CD1c-positive myeloid dendritic cell (primary cell): ENCODE results near the gene JARID2.

Source experiments
- DNase-seq: peaks from one replicate; pipeline ENCODE4 v3.0.0-alpha.2; 2016; ENCODE audit errors: extremely low spot score

The JARID2 gene

DNA sequence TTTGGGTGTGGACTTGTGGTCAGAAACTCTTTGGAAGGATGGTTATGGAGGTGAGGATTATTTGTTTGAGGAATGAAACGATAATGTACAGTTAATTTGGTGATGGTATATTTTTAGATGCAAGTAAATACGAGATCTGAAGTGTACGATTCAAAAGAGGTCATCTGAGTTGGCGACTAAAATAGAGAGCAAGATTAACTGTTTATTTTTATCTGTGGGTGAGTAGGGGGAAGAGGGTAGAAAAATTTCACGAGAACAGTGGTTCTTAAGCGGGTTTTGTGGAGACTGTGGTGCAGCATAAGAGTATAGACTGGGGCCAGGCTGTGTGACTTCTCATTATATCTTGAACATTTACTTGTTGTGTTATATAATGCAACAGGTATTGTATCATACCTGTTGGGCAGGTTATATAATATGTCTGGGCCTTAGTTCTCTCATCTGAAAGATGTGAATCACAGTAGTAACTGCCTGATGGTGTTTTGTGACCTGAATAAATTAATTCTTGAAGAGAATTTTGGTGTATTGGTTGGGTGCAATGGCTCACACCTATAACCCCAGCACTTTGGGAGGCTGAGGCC is 171.2 kb downstream of the JARID2 start:
- DNase-seq, result no peak

DNA sequence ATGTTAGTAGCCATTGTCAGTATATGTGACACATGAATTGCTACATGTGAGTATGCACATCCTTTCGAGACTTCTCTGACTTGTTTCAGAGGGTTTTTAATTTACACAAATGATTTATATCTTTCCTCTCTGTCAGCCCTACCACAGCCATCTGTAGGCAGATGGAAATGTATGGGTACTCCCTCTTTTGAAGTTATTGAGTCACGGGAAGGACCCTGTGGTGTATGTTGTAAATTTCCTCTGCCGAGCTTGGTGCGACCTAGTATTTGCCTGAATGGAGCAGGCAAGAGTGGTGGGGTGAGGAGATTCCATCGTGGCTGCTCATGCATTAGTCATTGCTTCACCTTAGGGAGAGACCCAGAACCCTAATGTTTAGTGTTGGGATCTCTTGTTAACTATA is 171.9 kb downstream of the JARID2 start:
- DNase-seq, result no peak

DNA sequence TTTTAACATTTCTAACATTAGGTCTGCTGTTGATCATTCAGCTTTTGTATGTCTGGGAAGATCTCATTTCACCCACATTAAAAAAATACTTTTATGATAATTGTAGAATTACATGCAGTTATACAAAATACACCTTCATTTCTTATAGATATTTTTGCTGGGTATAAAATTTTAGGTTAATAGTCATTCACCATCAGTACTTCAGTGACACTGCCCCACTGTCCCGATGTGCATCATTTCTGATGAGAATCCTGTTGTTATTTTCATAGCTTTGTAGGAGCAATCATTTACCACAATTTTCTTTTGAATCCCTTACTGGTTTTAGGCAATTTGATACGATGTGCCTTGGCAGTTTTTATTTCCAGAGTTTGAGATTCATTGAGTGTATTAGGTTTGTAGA is 173.6 kb downstream of the JARID2 start:
- DNase-seq, result no peak

DNA sequence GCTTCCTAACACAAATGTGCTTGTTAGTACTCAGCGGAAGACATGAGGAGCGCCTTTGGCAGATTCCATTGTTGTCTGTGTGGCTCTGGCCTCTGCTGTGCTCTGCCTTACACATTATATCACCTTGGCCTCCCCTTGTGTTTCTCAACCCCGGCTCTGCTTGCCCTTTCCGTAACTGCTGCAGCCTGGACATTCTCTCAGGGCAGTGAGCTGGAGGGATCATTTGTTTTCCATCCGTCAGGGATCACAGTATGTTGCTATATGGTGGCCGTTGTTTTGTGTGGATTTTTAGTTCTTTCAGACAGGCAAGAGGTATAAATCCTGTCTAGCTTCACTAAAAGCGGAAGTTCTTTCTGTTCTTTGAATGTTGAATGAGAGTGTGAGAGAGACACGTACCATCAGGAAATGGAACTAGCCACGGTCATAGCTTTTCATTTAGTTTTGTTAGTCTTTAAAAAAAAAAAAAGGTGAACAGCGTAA is 175.1 kb downstream of the JARID2 start:
- peak; percentile 70 for DNase-seq

DNA sequence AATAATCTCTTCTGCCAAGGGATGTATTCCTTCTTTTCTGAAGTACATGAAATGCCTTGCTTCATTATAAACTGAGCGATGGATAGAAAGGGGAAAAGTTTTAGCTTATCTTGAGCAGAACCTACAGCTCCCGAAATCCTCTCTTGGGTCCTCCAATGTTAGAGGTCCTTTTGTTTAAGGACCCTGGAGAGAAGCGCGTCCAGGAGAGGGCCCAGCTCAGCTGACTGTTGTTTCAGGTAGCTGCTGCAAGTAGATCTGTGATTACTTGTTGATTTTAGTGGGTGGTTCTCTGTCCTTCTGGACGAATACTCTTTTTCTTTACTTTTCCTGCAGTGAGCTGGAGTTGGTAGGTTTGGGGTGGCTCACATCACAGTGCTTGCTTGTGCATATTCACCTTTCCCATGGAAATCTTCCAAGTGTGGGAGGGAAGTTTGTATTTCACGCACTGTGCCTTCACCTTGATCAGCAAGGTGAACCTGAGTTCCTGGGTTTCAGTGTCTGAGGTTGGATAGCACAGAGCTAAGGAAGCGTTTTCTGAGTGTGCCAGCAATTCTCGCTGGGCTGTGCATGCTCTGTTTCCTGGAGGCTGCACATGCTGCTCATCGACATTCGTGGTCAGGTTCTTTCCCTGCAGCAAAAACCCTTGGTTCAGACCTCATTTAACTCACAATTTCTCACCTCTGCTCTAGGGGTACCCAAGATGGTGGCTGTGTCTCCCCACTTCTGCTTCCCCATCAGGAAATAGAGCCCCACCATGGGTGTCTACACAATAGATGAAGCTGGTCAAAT is 176.3 kb downstream of the JARID2 start:
- no peak for DNase-seq

DNA sequence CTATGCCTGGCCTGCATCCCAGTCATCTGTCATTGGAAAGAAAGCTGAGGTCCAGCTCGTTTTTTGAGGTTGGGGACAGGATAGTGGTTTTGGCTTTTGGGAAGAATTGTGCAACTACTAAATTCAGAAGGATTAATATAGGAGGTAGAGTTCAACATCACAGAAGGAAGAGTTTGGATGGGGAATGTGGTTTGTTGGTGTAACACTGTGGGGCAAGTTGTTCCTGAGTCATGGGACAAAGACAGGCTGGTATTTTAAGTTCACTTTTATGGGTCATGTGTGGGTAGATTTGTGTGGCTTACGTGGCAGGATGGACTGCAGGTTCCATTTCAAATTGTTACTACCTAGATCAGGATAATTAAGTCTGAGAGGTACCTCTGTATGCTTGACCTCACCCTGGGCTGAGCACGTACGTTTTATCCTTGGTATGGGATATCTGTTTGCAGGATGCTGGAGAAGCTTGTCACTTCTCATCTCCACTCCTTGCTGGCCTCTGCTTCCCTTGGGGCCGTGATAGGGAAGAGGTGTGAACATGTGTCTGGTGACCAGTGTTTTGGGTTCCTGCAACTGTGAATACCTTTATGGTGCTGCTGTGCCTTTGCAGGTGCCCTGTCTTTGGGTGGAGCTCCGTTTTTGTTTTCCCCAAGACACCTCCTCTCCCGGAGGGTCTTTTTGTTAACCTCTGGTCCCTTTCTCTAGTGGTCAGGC is 177.6 kb downstream of the JARID2 start:
- DNase-seq, result no peak

DNA sequence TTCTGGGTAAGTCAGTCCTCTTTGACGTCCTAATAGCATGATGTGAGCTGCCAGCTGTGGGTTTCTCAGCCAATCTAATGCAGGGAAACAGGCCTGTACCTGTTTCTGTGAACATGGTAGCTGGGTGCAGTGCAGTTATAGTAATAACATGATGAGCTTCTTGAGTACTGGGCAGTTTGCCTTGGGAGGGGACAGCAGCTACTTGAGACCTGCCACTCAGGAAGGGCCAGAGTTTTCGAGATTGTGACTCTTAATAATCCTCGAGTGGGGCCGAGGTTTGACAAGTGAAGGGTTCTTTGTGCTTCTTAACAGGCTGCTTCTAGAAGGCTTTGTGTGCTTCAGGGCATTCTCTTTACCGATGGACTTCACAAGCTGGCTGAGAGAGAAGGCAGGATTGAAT is 180.1 kb downstream of the JARID2 start:
- DNase-seq, result no peak

DNA sequence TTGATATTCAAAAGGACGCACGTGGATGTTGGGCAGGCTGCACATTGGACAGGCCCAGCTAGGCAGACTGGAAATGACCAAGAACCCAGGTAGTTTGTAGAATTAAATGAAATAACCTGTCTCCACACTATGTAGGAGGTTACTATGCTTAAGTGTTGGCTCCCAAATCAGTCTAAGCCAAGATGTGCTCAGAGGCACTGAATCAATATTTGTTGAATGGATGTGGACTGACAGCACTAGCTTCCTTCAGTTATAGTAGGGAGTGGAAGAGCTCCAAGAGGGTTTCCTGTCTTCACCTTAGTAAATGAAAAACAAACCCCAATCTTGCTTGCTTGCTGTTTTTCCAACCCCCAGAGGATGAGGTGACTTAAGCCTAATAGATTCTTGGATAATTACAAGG is 180.5 kb downstream of the JARID2 start:
- DNase-seq, result no peak

DNA sequence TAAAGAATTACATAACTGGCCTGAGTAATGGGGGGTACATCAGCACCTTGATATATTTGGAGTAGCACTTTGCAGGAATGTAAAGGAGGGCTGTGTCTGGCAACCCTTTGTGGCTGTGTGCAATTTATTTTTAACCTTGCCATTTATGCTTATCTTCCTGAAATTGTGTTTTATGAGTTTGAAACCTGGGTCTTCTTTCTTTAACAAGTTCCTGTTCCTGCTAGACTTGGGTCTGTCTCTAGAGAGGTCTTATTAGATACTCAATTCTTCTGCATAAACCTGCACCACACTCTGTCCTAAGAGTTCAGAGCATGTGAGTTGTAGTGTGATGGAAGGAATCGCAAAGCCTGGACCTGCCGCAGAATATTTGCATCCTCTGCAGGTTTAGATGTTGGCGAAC is 181.0 kb downstream of the JARID2 start:
- DNase-seq, result peak; percentile 51

DNA sequence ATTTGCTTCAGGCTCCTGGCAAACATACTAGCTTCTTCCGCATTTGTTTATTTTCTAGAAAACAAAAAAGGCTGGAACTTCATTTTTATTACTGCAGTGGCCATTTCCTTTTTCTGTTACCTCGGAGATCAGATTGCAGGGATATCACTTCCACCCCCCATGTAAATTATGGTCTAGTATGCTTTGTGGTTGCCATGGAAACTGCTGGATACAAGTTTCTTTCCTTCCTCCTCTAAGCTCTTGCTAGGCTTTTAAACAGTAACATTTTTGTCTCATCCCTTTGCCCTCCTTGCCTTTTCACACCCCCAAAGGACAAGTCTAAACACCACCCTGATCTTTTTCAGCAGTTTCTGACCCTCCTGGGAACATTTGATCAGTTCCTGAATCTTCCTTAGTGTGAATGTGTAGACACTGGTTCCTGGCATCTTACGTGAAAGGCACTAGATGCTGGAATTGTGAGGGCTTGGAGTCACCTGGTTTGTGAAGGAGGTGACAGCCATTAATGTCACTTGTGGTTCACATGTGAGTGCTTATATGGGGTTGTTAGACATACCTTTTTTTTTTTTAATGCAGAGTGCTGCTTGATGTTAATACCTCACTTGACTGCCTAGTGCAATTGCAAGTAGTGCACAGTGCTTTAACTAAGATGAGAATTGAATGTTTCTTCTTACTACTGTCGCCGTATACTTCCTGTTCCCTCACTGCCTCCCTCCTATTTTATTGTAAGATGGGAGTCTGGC is 181.6 kb downstream of the JARID2 start:
- DNase-seq, result peak; percentile 93

DNA sequence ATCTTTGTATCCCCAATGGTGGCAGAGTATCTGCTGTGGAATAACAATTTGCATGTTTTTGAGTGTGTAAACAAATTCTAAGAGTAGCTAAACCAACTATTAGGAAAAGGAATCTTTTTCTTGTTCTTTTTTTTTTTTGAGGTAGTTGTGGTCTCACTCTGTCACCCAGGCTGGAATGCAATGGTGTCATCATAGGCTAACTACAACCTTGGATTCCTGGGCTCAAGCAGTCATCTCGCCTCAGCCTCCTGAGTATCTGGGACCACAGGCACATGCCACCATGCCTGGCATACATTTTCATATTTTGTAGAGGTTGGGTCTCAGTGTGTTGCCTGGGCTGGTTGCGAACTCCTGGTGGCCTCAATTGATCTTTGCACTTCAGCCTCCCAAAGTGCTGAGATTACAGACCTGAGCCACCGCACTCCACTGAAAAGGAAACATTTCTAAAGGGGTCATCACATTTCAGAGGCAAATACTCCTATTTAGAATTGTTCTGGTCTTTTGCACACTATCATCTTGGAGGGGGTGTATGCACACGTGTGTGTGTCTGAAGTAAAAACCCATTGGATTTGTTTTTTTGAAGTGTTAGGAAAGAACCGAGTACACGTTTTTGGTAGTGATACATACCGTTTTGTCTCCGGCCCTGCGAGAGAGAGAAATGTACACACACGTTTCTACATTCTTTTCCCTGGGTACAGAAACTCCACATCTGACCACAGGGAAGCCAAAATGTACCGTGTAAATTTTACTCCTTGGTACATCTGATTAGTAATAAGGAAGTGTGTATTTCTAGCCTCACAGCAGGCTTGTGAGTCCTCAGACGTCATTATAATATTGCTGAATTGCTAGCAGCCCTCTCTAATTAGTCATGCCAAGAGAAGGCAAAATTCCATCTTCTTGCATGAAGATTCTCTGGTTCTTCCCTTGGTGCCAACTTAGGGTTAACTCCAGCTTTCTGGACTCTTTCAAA is 183.6 kb downstream of the JARID2 start:
- peak; percentile 82 for DNase-seq

DNA sequence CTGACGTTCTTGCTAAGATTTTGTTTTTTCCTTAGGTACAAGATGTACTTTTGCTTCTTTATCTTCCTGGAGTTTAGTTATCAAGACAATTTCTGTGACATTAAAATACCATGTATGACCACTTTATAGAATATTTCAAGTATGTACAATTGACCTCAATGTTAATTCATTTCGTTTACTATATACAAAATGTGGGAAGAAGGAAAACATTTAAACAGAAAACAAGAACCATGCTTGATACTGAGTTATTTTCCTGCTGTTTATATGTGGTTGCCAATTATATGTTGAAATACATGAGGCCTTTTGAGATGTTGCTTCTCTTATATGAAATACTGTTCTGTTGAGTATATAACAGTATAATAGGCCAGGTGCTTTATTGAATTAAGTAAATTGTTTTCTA is 184.3 kb downstream of the JARID2 start:
- DNase-seq, result no peak

DNA sequence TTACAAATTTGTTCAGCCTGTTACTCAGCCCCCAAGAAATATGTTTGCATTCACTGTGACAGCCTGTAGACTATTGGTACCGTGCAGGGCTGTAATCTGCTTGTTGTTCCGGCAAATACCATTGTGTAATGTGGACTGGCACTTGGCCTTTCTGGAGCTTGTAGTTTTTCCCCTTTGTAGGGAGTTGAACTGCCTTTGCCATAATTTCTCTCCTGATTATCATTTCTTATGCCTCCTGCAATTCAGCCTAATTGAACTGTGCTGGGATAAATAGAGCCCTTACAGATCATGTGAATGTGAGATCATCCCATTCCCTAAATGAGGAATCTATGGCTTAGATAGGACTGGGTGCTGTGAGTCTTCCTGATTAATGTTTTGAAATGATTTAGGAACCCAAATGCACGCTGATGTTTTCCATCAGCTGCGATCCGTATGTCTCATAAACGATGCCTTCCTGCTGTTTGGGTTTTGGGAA is 185.1 kb downstream of the JARID2 start:
- DNase-seq, result no peak

DNA sequence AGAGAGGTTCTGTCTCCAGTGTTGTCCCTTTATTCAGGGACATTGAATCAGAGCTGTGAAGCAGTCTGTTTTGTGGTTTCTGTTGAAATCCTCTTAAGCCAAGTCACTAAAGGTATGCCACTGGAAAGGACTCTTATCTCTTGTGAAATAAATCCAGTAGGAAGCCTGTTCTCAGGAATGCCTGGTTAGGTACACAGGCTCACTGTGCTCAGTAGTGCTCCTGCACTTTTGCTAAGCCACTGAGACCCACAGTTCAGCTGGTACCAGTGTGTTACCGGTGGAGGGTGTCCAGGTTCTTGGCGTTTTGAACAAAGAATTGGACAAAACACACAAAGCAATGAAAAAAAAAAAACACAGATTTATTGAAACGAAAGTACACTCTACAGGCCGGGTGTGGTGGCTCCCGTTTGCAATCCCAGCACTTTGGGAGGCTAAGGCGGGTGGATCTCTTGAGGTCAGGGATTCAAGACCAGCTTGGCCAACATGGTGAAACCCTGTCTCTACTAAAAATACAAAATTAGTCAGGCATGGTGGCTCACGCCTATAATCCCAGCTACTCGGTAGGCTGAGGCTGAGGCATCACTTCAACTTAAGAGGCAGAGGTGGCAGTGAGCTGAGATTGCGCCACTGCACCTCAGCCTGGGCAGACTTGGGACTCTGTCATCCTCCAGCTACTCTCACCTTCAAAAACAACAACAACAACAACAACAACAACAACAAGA is 186.1 kb downstream of the JARID2 start:
- DNase-seq, result no peak

DNA sequence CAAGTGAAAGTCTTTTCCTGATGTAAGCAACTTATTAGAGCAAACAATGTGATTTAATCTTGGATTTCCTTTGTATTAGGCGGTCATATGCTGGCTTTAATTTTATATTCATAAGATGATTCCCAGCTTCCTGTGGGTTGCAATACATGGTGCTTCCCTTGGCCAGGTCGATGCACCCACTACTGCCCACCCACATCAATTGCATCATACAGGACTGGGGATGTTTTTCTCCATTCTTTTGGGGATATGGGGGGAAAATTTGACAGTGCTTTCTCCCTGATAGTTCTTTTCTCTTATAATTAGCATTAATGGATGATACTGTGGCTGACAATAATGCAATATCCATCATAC is 187.6 kb downstream of the JARID2 start:
- no peak for DNase-seq

DNA sequence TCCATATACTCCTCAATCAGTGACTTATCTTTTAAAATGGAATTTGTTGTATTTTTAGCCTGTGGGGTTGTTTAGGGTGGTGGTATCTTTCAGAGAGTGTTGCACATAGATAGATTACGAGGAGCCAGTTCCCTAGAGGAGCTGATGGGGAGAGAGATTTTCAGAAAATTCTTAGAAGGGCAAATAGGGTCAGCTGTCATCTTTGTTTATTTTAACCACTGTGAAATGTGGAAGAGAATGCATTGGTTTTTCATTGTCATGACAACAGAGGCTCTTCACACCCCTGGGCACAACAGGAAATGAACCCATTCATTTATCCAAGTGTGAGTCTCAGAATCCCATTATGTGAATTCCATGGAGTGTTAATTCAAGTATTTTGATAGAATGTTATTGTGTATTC is 188.4 kb downstream of the JARID2 start:
- DNase-seq, result no peak

DNA sequence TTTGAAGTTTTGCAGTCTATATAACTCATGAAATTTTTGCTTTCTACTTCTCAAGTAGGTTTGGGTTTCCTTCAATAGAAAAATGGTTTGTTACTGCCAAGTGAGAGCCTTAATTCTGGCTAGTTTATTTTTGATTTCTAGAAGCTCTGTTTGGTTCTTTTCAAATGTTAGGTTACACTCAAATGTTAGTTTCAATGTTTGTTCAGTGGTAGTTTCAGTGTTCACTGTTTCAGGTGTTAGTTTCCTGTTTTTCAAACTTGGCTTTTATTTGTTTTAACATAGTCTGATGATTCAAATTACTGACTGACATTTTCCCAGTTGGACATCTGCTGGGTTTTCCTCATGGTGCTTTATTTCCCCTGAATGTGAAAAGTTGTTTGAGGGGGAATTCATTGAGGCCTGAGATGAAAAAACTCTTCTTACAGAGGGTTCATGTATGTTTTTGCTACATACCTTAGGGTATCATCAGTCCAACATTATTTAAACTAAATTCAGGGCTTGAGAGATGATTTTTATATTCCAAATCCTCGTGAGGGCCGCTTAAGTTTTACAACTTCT is 189.0 kb downstream of the JARID2 start:
- DNase-seq, result no peak

DNA sequence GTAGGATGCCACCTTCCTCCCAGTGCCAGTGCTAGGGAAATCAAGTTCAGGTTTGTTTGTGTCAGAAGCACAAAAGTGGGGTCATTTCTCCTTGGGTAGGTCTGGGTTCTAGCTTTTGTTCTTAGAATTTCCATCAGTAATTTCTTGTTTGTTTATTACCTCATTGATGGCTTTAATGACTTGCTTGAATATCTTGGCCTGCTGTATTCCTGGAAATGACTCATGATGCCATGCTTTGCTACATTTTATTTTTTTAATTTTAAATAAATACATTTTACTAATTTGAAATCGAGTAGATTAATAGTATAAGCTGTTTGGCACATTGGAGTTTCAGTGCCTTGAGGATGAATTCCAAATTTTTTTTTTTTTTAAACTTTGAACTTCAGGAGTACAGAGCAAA is 189.6 kb downstream of the JARID2 start:
- no peak for DNase-seq

DNA sequence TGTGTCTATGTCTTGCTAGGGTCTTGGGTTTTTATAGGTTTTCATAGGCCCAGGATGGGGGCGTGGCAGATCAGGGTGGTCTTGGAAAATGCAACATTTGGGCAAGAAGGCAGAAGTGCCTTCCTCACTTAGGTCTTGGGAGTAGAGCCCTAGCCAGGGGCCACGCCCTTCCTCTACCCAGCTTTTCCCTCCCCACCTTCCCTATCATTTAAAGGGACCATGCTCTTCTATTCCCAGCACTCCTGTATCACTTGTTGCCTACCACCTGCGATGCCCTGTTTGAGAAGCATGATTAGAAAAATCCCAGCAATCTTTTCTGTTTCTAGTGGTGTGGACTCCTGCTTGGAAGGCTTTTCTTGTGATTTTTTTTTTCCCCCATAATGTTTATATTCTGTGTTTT is 190.6 kb downstream of the JARID2 start:
- no peak for DNase-seq

DNA sequence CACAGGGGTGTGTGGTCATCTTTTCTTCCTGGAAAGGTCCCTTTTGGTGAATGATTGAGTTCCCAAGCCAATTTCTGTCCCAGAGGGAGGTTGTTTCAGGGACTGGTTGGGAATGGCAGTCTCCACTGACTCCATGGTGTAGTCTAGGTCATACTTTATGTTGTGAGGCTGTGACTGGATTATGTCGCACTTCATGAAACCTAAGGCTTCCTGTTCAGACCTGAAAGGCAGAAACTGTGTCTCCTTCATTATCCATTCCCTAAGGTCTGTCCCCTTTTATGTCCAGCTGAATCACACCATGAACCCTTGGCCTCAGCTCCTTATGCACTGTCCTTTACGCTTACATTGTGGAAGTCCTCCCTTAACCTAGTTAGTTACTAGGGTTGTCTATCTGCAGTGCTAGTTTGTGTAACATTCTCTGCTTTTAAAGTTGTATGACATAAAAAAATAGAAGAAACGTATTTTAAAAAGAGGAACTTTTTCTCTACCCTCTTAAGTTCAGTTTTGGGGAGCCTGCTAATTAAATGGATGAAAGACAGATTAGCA is 191.3 kb downstream of the JARID2 start:
- DNase-seq, result peak; percentile 22
